Kidney epithelial cell (primary cell): Measurements from ENCODE around the gene SOX18. TPM values are rescaled to one million over a fixed set of nuclear protein-coding genes. Genes with fewer than 3 reads are reported as not detected.

Source experiments
- DNase-seq: peaks from one replicate; pipeline ENCODE4 v3.0.0-alpha.2; 2010; ENCODE audit warnings: low read depth
- H3K27me3 ChIP-seq: 2 replicates; pipeline ENCODE4 v1.6.0; 2011; ENCODE audit warnings: low read length; ENCODE audit not compliant: control insufficient read depth, insufficient read depth
- H3K36me3 ChIP-seq: 2 replicates; pipeline ENCODE4 v1.5.1; 2011; ENCODE audit warnings: low read length; ENCODE audit not compliant: control insufficient read depth, insufficient read depth
- H3K4me3 ChIP-seq: 2 replicates; pipeline ENCODE4 v1.5.1; 2011; ENCODE audit warnings: low read depth, mild to moderate bottlenecking, control low read depth, low read length
- total RNA-seq: library from RNA; depleted of rRNA; stranded (reverse); fragments of >200 nt; gene quantifications from 2 replicates; pipeline ENCODE4 v1.2.3, GENCODE V29; 2015
- TF ChIP-seq, protein P1 (sequence below): IDR thresholded peaks from 2 replicates; pipeline ENCODE4 v1.5.1; 2011; ENCODE audit warnings: mild to moderate bottlenecking, moderate library complexity, low read length, control low read depth, inconsistent platforms; ENCODE audit not compliant: insufficient read depth, poor library complexity, severe bottlenecking

Gene SOX18
- total RNA-seq, 1 donor from 2014 or later: 0.04 TPM

DNA sequence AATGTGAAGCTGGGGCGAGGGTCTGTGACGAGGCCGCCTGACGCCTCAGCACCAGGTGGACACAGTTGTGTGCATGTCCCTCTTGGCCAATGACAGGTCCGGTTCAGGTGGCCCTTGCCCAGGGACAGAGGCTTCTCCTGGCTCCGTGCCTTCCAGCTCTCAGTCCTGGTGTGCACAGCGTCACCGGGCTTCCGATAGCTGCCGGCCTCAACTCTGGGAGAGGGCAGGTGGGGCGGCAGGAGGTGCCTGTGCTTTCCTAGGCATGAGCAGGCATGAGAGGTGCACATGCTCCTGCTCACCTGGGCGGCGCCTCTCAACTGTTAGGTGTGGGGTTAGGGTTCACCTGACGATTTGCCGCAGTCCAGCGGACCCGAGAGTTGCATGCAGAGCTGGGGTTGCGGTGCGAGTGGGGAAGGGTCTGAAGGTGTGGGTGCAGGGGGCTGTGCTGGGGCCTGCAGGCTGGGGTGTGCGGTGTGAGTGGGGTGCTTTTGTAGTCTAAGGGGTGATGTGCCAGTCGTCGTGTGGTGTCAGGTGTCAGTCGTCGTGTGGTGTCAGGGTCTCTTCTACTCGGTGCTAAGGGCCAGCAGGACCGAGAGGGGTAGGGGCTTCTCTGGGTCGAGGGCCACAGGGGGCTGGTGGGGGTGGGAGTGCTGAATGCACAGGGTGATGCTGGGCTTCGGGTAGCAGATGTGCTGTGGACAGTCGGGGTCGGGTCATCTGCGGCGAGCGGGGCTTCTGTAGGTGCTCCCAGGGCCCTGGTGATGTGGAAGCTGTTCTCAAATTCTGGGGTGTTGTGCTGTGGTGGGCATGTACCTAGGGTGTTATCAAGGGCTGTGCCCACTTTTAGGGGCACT lies 3.8 kb upstream of the SOX18 start:
- H3K4me3 ChIP-seq: no peak overlapping the region
- H3K36me3 ChIP-seq: no peaks in the 10 kb centered on the region
- peaks cover 50% of the 10 kb centered on the region for H3K27me3 ChIP-seq
- TF ChIP-seq, protein P1, sequence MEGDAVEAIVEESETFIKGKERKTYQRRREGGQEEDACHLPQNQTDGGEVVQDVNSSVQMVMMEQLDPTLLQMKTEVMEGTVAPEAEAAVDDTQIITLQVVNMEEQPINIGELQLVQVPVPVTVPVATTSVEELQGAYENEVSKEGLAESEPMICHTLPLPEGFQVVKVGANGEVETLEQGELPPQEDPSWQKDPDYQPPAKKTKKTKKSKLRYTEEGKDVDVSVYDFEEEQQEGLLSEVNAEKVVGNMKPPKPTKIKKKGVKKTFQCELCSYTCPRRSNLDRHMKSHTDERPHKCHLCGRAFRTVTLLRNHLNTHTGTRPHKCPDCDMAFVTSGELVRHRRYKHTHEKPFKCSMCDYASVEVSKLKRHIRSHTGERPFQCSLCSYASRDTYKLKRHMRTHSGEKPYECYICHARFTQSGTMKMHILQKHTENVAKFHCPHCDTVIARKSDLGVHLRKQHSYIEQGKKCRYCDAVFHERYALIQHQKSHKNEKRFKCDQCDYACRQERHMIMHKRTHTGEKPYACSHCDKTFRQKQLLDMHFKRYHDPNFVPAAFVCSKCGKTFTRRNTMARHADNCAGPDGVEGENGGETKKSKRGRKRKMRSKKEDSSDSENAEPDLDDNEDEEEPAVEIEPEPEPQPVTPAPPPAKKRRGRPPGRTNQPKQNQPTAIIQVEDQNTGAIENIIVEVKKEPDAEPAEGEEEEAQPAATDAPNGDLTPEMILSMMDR: no peak
- DNase-seq: no peak

DNA sequence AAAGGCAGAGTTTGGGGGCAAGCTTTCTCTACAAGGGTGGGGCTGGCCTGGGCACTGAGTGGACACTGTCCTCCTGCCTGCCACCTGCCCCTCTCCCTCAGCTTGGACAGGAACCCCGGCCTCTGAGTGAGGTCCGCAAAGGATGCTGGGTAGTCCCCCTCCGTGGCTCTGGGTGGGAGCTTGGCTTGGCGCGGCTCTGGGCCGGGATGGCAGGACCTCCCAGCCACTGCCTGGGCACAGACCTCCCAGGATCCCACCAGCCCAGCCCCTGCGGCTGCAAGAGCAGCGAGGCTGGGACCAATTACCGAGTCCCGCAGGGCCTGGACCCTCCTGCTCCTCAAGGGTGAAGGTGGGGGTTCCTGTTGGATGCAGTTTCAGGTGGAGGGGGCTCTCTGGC lies 2.9 kb upstream of the SOX18 start:
- no peak for DNase-seq
- TF ChIP-seq, protein P1: no peak
- Histone ChIP-seq H3K27me3 (peaks cover 58% of the 10 kb centered on the region), H3K36me3 (no peaks in the 10 kb centered on the region), H3K4me3 (no peak overlapping the region)

- no peak overlapping the region for H3K4me3 ChIP-seq
- peaks cover 64% of the 10 kb centered on the region for H3K27me3 ChIP-seq
- no peak for DNase-seq
- TF ChIP-seq, protein P1: no peak
- no peaks in the 10 kb centered on the region for H3K36me3 ChIP-seq
These were observed 2.3 kb upstream of the SOX18 start for GRCh38 chr20:64051561-64052325.

DNA sequence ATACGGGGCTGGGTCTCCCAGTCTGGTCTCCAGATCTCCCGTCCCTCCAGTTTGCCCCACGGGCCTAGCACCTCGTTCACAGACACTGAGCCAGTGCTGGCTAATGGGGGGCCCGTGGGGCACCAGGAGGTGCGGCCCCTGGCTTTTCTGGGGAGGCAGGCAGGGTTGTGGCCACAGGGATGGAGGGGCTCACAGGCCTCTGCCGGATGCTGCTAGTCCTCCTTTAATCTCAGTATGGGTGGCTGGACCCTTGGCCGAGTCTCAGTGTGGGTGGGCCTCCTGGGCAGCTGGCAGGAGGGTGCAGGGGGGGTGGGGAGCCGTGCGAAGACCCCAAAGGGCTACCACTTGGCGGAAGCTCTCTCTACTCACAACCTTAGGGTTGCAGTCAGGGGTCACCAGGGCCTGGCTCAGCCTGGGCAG lies 1.6 kb upstream of the SOX18 start:
- H3K4me3 ChIP-seq: no peak overlapping the region
- TF ChIP-seq, protein P1: no peak
- no peak for DNase-seq
- no peaks in the 10 kb centered on the region for H3K36me3 ChIP-seq
- peaks cover 71% of the 10 kb centered on the region for H3K27me3 ChIP-seq

GRCh38 chr20:64050261-64051032 lies 1.0 kb upstream of the SOX18 start:
- TF ChIP-seq, protein P1: no peak
- Histone ChIP-seq H3K27me3 (peaks cover 77% of the 10 kb centered on the region), H3K4me3 (no peak overlapping the region), H3K36me3 (no peaks in the 10 kb centered on the region)
- DNase-seq: no peak
